ENCODE measurements around the gene ATPAF2. TPM values are rescaled to one million over a fixed set of nuclear protein-coding genes. Genes with fewer than 3 reads are reported as not detected.

Gene ATPAF2
- total RNA-seq, 2 donors from 2014 or later = 23.5 to 44.5 TPM

DNA sequence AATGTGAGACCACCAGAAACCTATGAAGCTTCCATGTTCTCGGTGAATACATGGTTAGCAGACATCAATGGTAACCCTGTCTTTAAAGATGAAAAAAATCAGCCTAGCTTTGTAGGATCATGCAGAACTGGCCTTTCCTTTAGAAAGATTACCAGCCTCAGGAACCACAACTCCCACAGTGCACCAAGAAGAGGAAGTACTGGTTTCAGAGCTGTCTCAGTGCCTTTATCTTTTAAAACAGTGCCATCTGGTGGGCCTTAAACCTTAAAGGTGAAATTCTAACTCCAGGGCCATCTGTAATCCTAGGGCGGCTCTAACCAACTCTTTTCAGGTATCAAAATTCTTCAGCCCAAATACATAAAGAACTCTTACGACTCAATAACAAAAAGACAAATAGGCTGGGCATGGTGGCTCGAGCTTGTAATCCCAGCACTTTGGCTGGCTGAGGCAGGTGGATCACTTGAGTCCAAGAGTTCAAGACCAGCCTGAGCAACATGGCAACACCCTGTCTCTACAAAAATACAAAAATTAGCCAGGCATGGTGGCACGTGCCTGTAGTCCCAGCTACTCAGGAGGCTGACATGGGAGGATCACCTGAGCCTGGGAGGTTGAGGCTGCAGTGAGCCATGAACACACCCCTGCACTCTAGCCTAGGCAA, 5.4 kb downstream of the ATPAF2 start:
- Histone ChIP-seq H3K36me3 (no peaks in the 10 kb centered on the region), H3K9ac (ENCODE audit: low read depth in 2 of 2, low read length in 2 of 2) (no peak overlapping the region), H3K27me3 (no peaks in the 10 kb centered on the region), H3K4me1 (peaks cover 10% of the 10 kb centered on the region), H3K27ac (no peak overlapping the region), H3K4me3 (no peak overlapping the region), H3K9me3 (no peaks in the 10 kb centered on the region)
- TF ChIP-seq, protein P1, sequence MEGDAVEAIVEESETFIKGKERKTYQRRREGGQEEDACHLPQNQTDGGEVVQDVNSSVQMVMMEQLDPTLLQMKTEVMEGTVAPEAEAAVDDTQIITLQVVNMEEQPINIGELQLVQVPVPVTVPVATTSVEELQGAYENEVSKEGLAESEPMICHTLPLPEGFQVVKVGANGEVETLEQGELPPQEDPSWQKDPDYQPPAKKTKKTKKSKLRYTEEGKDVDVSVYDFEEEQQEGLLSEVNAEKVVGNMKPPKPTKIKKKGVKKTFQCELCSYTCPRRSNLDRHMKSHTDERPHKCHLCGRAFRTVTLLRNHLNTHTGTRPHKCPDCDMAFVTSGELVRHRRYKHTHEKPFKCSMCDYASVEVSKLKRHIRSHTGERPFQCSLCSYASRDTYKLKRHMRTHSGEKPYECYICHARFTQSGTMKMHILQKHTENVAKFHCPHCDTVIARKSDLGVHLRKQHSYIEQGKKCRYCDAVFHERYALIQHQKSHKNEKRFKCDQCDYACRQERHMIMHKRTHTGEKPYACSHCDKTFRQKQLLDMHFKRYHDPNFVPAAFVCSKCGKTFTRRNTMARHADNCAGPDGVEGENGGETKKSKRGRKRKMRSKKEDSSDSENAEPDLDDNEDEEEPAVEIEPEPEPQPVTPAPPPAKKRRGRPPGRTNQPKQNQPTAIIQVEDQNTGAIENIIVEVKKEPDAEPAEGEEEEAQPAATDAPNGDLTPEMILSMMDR (IDR thresholded peaks at IDR 0.05) = peak; percentile 41
- intact Hi-C loops (cut with DNase I) = loop anchor here (2.0 to 5.0 kb wide), 2 partner anchors 143 to 351 kb away; partner anchors contain the start of gene RAI1
- DNase-seq = peak; percentile 67

DNA sequence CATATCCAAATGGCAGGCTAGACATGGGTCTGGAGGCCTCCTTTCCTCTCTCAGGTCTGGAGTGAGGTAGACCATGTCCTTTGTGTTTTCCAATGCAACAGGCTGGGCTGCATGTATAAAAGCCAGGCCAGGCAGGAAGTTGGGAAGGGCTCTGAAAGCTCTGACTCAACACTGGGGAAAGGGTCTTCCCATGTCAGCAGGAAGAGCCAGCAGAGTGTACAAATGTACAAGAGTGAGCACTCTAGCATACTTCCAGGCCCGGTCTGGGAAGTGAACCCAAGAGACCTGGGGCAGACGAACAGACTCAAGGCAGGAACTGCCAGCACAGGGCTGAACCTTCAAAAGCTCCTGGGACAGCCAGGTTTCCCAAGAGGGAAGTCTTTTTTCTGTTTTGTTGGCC, 7.0 kb downstream of the ATPAF2 start:
- H3K4me1 ChIP-seq = no peaks in the 10 kb centered on the region

DNA sequence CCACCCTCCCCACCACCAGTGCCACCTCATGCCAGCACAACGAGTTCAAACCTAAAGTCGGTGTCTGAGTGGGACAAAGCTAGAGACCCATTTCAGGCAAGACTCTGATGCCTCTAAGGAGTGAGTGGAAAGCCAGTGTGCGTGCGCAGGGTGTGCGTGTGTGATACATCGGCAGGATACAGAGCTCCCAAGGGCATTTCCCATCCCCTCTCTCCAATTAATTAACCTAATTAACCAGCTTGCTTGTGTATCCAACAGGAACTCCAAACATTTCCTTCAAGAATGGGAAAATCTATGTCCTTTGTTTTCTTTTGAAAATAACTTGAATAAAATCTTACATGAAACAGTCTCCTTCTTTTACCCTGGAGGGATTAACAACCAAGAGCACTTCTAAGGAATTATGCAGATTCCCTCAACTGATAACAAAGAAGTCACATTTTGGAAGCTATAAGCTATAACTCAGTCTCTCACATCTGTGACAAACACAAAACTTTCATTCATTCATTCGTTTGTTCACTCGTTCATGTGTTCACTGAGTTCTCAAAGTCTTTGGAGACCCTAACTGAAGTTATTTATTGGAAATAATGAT, 9.9 kb downstream of the ATPAF2 start:
- H3K27ac ChIP-seq = no peak overlapping the region
- no peak overlapping the region for H3K9ac ChIP-seq (ENCODE audit: low read depth in 2 of 2, low read length in 2 of 2)
- no peaks in the 10 kb centered on the region for H3K9me3 ChIP-seq
- intact Hi-C loops (cut with DNase I) = no loop called here
- no peaks in the 10 kb centered on the region for H3K36me3 ChIP-seq
- H3K27me3 ChIP-seq = no peaks in the 10 kb centered on the region
- no peak overlapping the region for H3K4me3 ChIP-seq
- DNase-seq = no peak
- TF ChIP-seq, protein P1 (IDR thresholded peaks at IDR 0.05) = no peak
- no peaks in the 10 kb centered on the region for H3K4me1 ChIP-seq

More for the DNA sequence above, 7.0 kb downstream of the ATPAF2 start:
- TF ChIP-seq, protein P1 (IDR thresholded peaks at IDR 0.05) = no peak
- Histone ChIP-seq H3K27ac (no peak overlapping the region), H3K36me3 (no peaks in the 10 kb centered on the region), H3K27me3 (no peaks in the 10 kb centered on the region), H3K9me3 (no peaks in the 10 kb centered on the region), H3K4me3 (no peak overlapping the region), H3K9ac (ENCODE audit: low read depth in 2 of 2, low read length in 2 of 2) (no peak overlapping the region)
- DNase-seq = no peak
- intact Hi-C loops (cut with DNase I) = loop anchor here (2.0 to 5.0 kb wide), 2 partner anchors 141 to 350 kb away; partner anchors contain the start of gene RAI1

DNA sequence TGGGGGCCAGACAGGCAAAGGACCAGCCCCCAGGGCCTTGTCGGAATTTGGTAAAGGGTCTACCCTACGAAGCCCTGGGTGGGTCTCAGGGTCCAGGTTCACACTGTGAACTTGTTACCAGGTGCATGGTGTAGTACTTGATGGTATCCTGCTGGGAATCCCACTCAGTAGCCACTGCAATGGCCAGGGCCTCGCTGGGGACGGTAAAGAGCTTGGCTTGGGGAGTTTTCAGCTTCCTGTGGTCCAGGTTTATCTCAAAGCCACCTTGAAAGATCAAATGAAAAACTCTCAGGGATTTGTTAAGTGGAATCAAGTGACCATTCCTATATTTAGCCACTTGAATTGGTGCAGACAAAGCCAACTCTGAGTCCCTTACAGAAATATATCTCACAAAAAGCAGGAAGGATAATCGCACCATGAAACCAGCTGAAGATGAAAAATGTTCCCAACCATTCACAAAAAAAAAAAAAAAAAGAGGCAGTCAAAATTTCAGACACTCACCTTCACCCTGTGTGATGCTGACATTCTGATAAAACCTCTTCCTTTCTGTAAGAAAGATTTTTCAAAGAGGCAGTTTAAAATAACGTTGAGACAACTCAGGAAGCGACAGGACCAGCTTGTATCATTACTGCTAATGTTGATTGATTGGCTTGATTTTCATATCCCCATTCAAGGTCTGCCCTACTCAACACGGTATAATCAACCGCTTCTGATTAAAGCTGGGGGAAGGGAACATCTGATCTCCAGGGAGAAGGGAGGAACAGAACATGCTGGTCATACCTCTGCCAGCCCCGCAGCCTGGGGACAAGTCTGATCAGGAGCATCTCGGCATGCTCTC, 10.6 kb downstream of the ATPAF2 start:
- H3K27ac ChIP-seq = no peak overlapping the region
- no peak overlapping the region for H3K4me3 ChIP-seq
- H3K9me3 ChIP-seq = no peaks in the 10 kb centered on the region
- no peaks in the 10 kb centered on the region for H3K36me3 ChIP-seq
- no peaks in the 10 kb centered on the region for H3K27me3 ChIP-seq
- H3K9ac ChIP-seq (ENCODE audit: low read depth in 2 of 2, low read length in 2 of 2) = no peak overlapping the region
- intact Hi-C loops (cut with DNase I) = no loop called here
- no peaks in the 10 kb centered on the region for H3K4me1 ChIP-seq
- TF ChIP-seq, protein P1 (IDR thresholded peaks at IDR 0.05) = no peak
- no peak for DNase-seq

DNA sequence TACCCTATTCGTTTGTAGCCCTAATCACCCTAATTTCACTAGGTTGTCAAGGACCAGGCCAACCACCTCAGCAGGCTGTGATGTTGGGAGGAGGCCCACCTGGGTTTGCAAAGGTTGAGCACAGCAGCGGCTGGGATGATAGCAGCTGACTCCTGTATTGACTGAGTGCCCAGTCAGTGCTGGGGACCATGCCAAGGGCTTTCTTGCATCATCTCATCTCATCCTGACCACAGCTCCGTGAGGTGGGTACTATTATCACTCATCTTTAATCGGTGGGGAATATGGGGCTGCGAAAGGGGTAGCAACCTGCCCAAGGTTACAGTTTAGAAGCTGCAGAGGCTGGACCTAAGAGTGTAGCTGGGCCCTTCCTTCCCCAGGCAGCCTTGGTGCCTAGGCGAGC, 11.7 kb downstream of the ATPAF2 start:
- Histone ChIP-seq H3K9ac (ENCODE audit: low read depth in 2 of 2, low read length in 2 of 2) (no peak overlapping the region), H3K36me3 (no peaks in the 10 kb centered on the region), H3K27ac (no peak overlapping the region), H3K4me1 (no peaks in the 10 kb centered on the region), H3K9me3 (no peaks in the 10 kb centered on the region), H3K4me3 (no peak overlapping the region), H3K27me3 (no peaks in the 10 kb centered on the region)
- TF ChIP-seq, protein P1 (IDR thresholded peaks at IDR 0.05) = no peak
- intact Hi-C loops (cut with DNase I) = no loop called here
- DNase-seq = no peak
